Measurements from ENCODE around the gene PANX2.

DNA sequence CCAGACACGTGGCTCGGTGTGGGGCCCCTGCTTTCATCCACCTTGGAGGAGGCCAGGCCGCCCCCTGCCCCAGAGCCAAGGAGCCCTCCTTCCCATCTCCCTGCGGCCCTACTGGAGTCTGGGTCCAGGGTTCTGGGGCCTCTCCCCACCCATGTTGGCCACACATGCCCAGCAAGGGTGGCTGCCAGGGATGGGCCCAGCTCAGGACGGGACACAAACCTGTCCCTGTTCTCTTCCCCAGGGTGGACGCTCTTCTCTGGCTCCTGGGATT lies 4.6 kb downstream of the PANX2 start:
- TF ChIP-seq, protein P1, sequence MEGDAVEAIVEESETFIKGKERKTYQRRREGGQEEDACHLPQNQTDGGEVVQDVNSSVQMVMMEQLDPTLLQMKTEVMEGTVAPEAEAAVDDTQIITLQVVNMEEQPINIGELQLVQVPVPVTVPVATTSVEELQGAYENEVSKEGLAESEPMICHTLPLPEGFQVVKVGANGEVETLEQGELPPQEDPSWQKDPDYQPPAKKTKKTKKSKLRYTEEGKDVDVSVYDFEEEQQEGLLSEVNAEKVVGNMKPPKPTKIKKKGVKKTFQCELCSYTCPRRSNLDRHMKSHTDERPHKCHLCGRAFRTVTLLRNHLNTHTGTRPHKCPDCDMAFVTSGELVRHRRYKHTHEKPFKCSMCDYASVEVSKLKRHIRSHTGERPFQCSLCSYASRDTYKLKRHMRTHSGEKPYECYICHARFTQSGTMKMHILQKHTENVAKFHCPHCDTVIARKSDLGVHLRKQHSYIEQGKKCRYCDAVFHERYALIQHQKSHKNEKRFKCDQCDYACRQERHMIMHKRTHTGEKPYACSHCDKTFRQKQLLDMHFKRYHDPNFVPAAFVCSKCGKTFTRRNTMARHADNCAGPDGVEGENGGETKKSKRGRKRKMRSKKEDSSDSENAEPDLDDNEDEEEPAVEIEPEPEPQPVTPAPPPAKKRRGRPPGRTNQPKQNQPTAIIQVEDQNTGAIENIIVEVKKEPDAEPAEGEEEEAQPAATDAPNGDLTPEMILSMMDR (IDR thresholded peaks at IDR 0.05; ENCODE audit: low read length), result no peak
- no peak for TF ChIP-seq EZH2 (IDR thresholded peaks at IDR 0.05; ENCODE audit: borderline replicate concordance, low read length)

Measured in OCI-LY1 (cell line).